Effector memory CD8-positive, alpha-beta T cell (primary cell): ENCODE results near the gene CCDC87.
"Not testable (repeated sequence)": the region's sequence is repeated elsewhere in the genome, so short reads cannot be mapped to it uniquely, and the experiment has no call there.

Source experiments
- ATAC-seq: fragments of 150-1000 bp; cut with Tn5 transposase; replicated peaks from 2 replicates; pipeline ENCODE4 v1.10.0; 2021; ENCODE audit warnings: mild to moderate bottlenecking, moderate library complexity
- DNase-seq, 3 experiments: peaks; one replicate each; pipeline ENCODE4 v3.0.0; 2021
- H3K27ac Mint-ChIP-seq, 2 donors: one replicate each; pipeline ENCODE4 v1.8.0; 2022; ENCODE audit warnings: mild to moderate bottlenecking in 2 of 2, mixed read lengths in 2 of 2, moderate library complexity in 2 of 2
- H3K27me3 Mint-ChIP-seq, 2 donors: one replicate each; pipeline ENCODE4 v1.8.0; 2022; ENCODE audit warnings: mixed read lengths in 2 of 2
- H3K36me3 Mint-ChIP-seq: one replicate; pipeline ENCODE4 v1.8.0; 2022; ENCODE audit warnings: mild to moderate bottlenecking, moderate library complexity, mixed read lengths; ENCODE audit not compliant: insufficient read depth
- H3K4me1 Mint-ChIP-seq, 2 donors: one replicate each; pipeline ENCODE4 v1.8.0; 2022; ENCODE audit warnings: low read depth in 2 of 2, mixed read lengths in 2 of 2
- H3K4me3 Mint-ChIP-seq, 2 donors: one replicate each; pipeline ENCODE4 v1.8.0; 2022; ENCODE audit warnings: mild to moderate bottlenecking in 2 of 2, mixed read lengths in 2 of 2, moderate library complexity in 2 of 2
- H3K9me3 Mint-ChIP-seq, 2 donors: one replicate each; pipeline ENCODE4 v1.8.0; 2022; ENCODE audit warnings: mixed read lengths in 2 of 2

CCDC87 gene

DNA sequence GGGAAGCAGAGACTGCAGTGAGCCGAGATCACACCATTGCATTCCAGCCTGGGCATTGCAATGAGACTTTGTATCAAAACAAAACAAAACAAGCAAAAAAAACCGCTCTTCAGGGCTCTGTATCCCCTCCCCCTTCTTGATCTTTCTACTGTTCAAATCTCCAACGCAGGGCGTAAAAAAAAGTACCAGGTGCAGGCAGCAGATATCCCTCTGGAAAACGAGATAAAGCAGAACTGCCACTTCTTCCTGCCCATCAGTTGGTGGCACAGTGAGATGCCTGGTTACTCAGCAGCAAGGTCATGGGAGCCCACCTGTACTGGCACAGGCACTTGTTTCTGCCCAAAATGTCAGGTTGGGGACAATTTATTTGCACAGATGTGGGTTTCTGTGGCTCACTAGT lies 11.3 kb upstream of the CCDC87 start:
- Mint-ChIP-seq H3K4me3 (no peak overlapping the region), H3K27me3 (no peaks in the 10 kb centered on the region), H3K4me1 (peaks cover 0 to 2% of the 10 kb centered on the region in 2 donors), H3K36me3 (peaks cover 10% of the 10 kb centered on the region), H3K27ac (peak overlapping the region in 1 of 2 donors; percentile 24), H3K9me3 (no peaks in the 10 kb centered on the region)
- ATAC-seq (no peak), DNase-seq (no peak)

GRCh38 chr11:66603072-66603471 lies 10.2 kb upstream of the CCDC87 start:
- Mint-ChIP-seq H3K27ac (no peak overlapping the region), H3K4me1 (peaks cover 0 to 2% of the 10 kb centered on the region in 2 donors), H3K36me3 (peaks cover 10% of the 10 kb centered on the region), H3K4me3 (no peak overlapping the region), H3K27me3 (no peaks in the 10 kb centered on the region), H3K9me3 (no peaks in the 10 kb centered on the region)
- ATAC-seq = no peak
- no peak for DNase-seq

DNA sequence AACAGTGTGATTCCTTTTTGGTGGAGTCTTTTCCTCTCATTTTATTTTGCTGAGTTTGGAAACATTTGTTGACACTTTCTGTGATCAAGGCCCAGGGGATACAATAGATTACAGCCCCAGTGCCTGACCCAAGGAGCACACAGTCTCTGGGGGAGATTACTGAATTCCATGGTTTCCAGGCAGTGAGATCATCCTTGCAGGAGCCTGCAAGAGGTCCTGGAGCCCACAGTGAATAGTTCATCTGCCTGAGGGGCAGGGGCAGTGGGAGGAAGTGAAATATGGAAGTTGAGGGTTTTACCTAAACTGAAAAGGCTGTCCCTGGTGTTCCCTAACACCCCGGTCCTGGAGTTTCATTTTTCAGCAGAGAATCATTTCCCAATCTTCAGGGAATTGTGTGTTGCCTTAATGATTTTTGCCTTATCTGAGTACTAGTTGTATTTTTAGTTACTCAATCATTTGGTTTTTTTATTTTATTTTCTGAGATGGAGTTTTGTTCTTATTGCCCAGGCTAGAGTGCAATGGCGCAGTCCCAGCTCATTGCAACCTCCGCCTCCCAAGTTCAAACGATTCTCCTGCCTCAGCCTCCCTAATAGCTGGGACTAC lies 7.9 kb upstream of the CCDC87 start:
- Mint-ChIP-seq H3K9me3 (no peaks in the 10 kb centered on the region), H3K4me1 (peaks cover 0 to 5% of the 10 kb centered on the region in 2 donors), H3K27me3 (no peaks in the 10 kb centered on the region), H3K4me3 (no peak overlapping the region), H3K36me3 (peaks cover 7% of the 10 kb centered on the region), H3K27ac (no peak overlapping the region)
- ATAC-seq (no peak), DNase-seq (no peak)

DNA sequence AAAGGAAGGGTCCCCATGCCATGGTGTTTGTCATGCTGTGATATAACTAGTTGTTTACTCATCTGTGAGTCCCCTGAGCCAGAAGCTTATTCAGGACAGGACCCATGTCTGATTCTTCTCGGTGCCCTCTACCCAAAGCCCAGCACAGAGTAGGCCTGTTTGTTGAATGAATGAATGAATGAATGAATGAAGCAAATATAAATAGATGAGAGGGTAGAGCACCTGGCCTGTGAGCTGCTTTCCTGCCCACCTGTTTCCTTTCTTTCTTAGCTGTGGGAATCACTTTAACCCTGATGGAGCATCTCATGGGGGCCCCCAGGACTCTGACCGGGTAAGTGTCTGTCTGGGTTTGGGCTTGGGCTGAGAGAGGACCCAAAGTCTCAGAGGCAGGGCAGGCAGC lies 7.4 kb upstream of the CCDC87 start:
- H3K27ac Mint-ChIP-seq = no peak overlapping the region
- H3K27me3 Mint-ChIP-seq = no peaks in the 10 kb centered on the region
- no peak overlapping the region for H3K4me3 Mint-ChIP-seq
- peaks cover 7% of the 10 kb centered on the region for H3K36me3 Mint-ChIP-seq
- H3K9me3 Mint-ChIP-seq = no peaks in the 10 kb centered on the region
- no peak for DNase-seq
- peaks cover 5 to 10% of the 10 kb centered on the region in 2 donors for H3K4me1 Mint-ChIP-seq
- ATAC-seq = no peak

GRCh38 chr11:66598993-66599392 lies 6.1 kb upstream of the CCDC87 start:
- no peaks in the 10 kb centered on the region for H3K27me3 Mint-ChIP-seq
- no peak overlapping the region for H3K27ac Mint-ChIP-seq
- no peak overlapping the region for H3K4me3 Mint-ChIP-seq
- H3K9me3 Mint-ChIP-seq = no peaks in the 10 kb centered on the region
- no peak for DNase-seq
- peaks cover 6% of the 10 kb centered on the region for H3K36me3 Mint-ChIP-seq
- H3K4me1 Mint-ChIP-seq = peaks cover 12 to 17% of the 10 kb centered on the region in 2 donors
- no peak for ATAC-seq

DNA sequence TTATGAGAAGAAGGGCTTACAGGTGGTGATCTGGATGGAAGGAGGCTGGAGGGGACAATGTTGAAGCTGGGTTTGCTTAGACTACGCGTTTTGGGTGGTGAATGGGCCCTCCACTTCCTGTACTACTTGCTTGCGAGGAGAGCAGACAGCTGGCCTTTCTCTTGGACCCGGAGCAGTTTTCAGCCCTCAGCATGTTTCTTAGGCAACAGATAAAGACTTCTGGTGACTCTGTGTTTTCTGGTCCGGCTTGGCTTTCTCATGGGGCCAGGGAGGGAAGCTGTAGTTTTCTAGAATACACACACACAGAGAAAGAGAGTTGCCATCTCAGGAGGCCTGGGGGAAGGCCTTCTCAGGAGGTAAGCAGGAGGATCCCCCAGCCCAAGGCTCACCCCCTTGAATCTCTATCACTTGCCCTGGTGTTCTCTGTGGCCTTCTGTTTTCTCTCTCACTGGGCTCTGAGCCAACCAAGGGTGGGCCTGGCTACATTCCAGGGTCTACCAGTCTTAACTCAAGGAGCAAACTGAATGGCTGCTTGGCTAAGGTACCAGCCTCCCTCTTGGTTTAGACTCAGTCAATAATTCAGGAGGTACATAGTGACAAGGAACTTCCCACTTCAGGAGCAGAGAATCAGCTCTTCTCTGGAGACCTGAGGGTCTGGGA lies 2.5 kb upstream of the CCDC87 start:
- DNase-seq = no peak
- H3K4me3 Mint-ChIP-seq = peak overlapping the region in 1 of 2 donors; percentile 96
- H3K27me3 Mint-ChIP-seq = no peaks in the 10 kb centered on the region

GRCh38 chr11:66593650-66594049 lies 787 bp upstream of the CCDC87 start:
- peaks cover 19% of the 10 kb centered on the region for H3K36me3 Mint-ChIP-seq
- H3K4me1 Mint-ChIP-seq = peaks cover 16 to 35% of the 10 kb centered on the region in 2 donors
- peak overlapping the region; percentile 97 to 98 for H3K27ac Mint-ChIP-seq
- ATAC-seq (no peak), DNase-seq (no peak)
- no peaks in the 10 kb centered on the region for H3K27me3 Mint-ChIP-seq
- H3K9me3 Mint-ChIP-seq = no peaks in the 10 kb centered on the region
- peak overlapping the region; percentile 93 to 96 for H3K4me3 Mint-ChIP-seq

More for the DNA sequence above, 2.5 kb upstream of the CCDC87 start:
- Mint-ChIP-seq H3K9me3 (no peaks in the 10 kb centered on the region), H3K36me3 (peaks cover 19% of the 10 kb centered on the region), H3K4me1 (peaks cover 16 to 35% of the 10 kb centered on the region in 2 donors), H3K27ac (peak overlapping the region in 1 of 2 donors; percentile 87)
- ATAC-seq = no peak

GRCh38 chr11:66593303-66593635 lies 406 bp upstream of the CCDC87 start:
- H3K9me3 Mint-ChIP-seq = no peaks in the 10 kb centered on the region
- H3K36me3 Mint-ChIP-seq = peaks cover 19% of the 10 kb centered on the region
- ATAC-seq (no peak), DNase-seq (peak in 1 of 3 experiments; percentile 4)
- H3K4me1 Mint-ChIP-seq = peaks cover 16 to 35% of the 10 kb centered on the region in 2 donors
- peak overlapping the region; percentile 93 to 96 for H3K4me3 Mint-ChIP-seq
- H3K27ac Mint-ChIP-seq = peak overlapping the region; percentile 97 to 98
- no peaks in the 10 kb centered on the region for H3K27me3 Mint-ChIP-seq

DNA sequence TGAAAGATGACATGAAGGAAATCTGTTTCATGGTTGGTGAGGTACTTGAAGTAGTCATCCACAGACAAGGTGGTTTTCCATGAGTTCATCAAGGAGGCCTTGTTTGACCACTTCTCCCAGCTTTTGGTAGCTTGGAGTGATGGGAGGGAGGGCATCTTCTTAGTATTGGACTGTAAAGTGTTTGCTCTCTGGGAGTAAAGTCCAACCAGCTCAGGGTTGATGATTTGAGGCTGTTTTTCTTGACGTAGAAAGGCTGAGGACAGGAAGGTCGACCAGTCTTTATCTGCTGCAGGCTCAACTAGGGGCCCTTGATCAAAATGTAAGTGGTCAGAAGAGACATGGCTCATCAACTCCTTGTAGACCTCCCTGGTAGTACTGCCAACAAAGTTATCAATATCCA lies 1.7 kb downstream of the CCDC87 start:
- Mint-ChIP-seq H3K4me3 (peak overlapping the region in 1 of 2 donors; percentile 93), H3K27me3 (no peaks in the 10 kb centered on the region), H3K27ac (no peak overlapping the region), H3K9me3 (no peaks in the 10 kb centered on the region), H3K4me1 (peaks cover 16 to 35% of the 10 kb centered on the region in 2 donors), H3K36me3 (peaks cover 19% of the 10 kb centered on the region)
- DNase-seq = no peak
- no peak for ATAC-seq

DNA sequence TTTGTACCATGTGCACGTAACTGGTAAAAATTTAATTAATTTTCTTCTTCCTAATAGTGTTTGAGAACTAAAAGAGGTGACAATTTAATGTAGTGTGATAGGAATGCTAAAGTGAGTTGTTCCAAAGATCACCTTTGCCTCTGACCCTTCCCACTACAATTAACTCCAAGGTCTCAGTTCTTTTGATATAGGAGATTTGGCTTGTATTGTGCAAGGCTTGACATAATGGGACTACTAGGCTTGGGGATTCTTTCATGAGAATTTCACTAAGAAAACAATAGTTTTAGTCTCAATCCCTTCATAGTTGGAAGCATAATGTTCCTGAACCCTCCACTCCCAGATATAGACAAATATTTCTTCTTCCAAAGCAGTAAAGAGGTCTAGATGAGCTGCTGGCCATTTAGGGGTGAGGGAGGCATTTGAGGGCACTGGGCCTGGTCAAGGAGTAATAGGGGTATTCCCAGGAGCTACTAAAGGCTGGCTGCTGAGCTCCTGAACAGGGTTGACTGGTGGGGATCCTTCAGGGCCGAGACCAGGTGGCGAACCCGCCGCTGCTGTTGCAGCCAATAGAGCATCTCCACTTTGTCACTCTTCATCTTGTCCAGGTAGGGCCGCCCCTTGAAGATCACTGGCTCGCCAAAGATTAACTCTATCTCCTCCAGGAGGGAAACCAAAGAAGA lies 2.7 kb downstream of the CCDC87 start:
- H3K4me3 Mint-ChIP-seq = no peak overlapping the region
- no peaks in the 10 kb centered on the region for H3K27me3 Mint-ChIP-seq

GRCh38 chr11:66589315-66589714 lies 3.5 kb downstream of the CCDC87 start:
- not testable (repeated sequence) for H3K4me3 Mint-ChIP-seq, DNase-seq, H3K9me3 Mint-ChIP-seq, H3K27ac Mint-ChIP-seq, ATAC-seq, H3K27me3 Mint-ChIP-seq
- Mint-ChIP-seq H3K4me1 (peaks cover 5 to 20% of the 10 kb centered on the region in 2 donors), H3K36me3 (peaks cover 16% of the 10 kb centered on the region)

More for the DNA sequence above, 2.7 kb downstream of the CCDC87 start:
- Mint-ChIP-seq H3K9me3 (no peaks in the 10 kb centered on the region), H3K27ac (peak overlapping the region in 1 of 2 donors; percentile 44), H3K4me1 (peaks cover 11 to 26% of the 10 kb centered on the region in 2 donors), H3K36me3 (peaks cover 19% of the 10 kb centered on the region)
- ATAC-seq = no peak
- no peak for DNase-seq

DNA sequence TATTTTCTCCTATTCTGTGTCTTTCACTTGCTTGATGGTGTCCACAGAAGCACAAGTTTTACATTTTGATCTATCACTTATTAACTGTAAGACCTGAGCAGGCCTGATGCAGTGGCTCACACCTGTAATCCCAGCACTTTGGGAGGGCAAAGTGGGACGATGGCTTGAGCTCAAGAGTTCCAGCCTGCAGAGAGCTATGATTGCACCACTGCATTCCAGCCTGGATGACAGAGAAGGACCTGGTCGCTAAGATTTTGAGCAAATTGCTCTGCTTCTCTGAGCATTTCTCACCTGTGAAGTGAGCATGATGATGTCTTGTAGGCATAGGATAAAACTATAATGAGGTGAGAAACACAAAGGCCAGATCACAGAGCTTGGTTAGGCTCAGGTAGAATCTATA lies 6.7 kb downstream of the CCDC87 start:
- no peak for DNase-seq
- Mint-ChIP-seq H3K27me3 (no peaks in the 10 kb centered on the region), H3K4me3 (no peak overlapping the region), H3K9me3 (peaks cover 0 to 7% of the 10 kb centered on the region in 2 donors), H3K4me1 (no peaks in the 10 kb centered on the region), H3K27ac (no peak overlapping the region), H3K36me3 (no peaks in the 10 kb centered on the region)
- ATAC-seq = no peak

DNA sequence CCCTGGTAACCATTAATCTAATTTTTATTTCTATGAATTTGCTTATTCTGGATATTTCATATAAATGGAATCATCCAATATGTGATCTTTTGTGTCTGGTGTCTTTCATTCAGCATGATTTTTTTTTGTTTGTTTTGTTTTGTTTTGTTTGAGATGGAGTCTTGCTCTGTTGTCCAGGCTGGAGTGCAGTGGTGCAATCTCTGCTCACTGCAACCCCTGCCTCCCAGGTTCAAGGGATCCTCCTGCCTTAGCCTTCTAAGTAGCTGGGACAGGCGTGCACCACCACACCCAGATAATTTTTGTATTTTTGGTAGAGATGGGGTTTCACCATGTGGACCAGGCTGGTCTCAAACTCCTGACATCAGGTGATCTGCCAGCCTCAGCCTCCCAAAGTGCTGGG lies 7.4 kb downstream of the CCDC87 start:
- not testable (repeated sequence) for DNase-seq, H3K9me3 Mint-ChIP-seq, H3K27me3 Mint-ChIP-seq, ATAC-seq, H3K36me3 Mint-ChIP-seq, H3K4me3 Mint-ChIP-seq, H3K27ac Mint-ChIP-seq, H3K4me1 Mint-ChIP-seq
